HG02840 (cell line): ENCODE measurements around the gene ALDH2.
A peak's percentile ranks its signal among the peaks of the same experiment; 100 is the strongest.
"Not testable (repeated sequence)": the region's sequence is repeated elsewhere in the genome, so short reads cannot be mapped to it uniquely, and the experiment has no call there.

Experiments
- ATAC-seq: cut with Tn5 transposase; IDR thresholded peaks from one replicate; pipeline ENCODE4 v1.9.1; 2021; ENCODE audit warnings: mild to moderate bottlenecking, moderate library complexity, moderate number of reproducible peaks; ENCODE audit not compliant: unreplicated experiment, low FRiP score

ALDH2 gene

DNA sequence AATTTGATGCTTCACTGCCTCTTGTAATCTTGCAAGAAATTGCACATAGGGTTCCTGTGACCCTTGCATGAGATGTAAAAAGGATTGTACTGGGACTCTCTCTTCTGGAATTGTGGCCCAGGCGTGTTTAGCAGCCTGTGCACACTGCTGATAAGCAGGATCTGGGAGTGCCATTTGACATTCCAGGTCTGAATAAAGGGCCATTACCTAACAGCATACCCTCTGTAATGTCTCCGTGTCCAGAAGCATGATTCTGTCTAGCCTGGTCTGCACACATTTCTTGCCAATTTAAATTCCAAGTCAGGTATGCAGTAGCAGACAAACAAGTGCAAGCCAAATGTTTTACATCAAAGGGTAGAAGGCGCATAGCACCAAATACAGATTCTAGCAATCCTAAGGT, 57.2 kb downstream of the ALDH2 start:
- no peak for ATAC-seq

DNA sequence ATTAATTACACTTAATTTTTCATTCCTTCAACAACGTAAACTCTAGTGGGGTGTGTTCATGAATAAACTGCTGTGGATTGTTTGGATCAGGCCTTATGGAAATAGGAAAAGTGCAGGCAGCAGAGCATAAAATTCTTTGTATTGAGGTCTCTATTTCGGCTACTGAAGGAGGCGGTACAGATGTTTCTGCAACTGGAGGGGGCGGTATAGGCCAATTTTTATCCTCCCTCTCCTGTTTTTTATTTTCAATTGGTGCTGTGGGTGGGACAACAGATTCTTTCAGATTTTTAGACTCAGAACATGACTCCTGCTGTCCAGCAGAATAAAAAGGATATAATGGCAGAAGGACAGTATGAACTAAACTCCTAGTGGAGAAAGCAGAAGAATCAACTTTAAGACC, 57.6 kb downstream of the ALDH2 start:
- not testable (repeated sequence) for ATAC-seq

DNA sequence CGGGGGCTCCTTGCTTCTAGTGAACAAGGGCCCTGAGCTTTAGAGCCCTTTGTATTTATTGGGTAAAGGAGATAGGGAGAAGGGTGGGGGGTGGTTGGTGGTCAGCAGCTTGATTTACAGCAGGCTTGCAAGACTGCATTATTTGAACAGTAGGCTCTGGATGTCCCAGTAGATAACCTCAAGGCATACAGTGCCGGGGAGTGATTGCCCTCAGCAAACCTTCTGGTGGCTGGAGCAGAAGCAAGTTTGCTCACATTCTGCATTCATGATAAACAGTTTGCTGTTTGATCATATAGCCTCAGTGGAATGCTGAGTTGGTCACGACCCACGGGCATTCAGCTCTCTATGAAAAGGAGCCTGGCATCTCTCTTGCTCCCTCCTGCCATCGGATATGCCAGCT, 58.8 kb downstream of the ALDH2 start:
- no peak for ATAC-seq

DNA sequence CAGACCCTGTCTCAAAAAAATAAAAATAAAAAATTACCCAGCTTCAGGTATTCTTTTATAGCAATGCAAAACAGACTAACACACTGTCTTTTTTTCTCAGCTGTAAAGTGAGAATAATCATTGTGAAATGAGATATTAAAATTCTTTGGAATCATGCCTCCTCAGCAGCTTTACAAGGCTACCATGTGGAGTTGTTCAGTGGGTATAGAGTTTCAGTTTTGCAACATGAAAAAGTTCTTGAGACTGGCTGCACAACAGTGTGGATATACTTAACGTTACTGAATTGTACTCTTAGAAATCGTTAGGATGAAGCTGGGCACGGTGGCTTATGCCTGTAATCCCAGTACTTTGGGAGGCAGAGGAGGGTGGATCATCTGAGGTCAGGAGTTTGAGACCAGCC, 59.6 kb downstream of the ALDH2 start:
- ATAC-seq = no peak

DNA sequence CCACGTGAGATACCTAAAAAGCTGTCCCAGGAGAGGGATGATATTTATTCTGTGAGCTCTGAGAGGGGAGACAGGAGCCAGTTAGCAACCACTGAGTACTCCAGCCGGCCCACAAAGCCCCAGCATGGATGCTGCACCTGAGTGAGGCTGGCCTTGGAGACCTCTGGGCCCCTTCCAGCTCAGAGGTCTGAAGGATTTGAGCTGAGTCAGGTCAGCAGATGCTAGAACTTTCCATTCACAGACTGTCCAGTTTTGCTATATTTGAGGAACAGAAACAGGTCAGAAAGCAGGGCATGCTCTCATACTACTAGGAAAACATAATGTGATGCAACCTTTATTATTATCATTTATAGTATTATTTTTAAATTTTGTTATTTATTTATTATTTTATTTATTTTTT, 60.3 kb downstream of the ALDH2 start:
- no peak for ATAC-seq

GRCh38 chr12:111827907-111828306, 61.2 kb downstream of the ALDH2 start:
- ATAC-seq = no peak

DNA sequence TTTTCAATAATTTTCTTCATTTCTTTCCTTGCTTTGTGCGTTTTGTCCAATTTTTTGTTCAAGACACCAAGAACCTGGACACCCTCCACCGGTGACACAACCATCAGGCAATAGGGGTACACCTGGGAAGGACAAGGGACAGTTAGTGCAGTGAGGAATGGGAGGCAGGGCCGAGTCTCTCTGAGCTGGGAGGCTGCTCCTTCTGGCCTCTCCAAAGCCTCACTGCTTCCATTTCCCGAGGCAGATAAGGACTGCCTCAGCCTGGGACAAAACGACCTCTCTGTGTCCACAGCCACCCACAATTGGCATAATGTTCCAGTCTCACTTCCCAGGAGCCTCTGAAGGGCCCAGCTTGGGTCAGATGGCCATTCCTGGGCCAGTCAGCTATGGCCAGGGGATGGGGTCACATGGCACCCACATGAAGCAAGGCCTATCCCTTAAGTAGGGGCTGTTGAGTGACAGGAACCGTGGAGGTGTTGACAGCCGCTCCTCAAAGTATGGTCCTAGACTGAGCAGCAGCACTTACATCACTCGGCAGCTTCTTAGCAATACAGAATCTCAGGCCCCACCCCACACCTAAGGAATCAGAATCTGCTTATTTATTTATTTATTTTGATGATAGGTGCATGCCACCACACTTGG, 61.7 kb downstream of the ALDH2 start:
- ATAC-seq = no peak

GRCh38 chr12:111829635-111830034, 62.9 kb downstream of the ALDH2 start:
- not testable (repeated sequence) for ATAC-seq

DNA sequence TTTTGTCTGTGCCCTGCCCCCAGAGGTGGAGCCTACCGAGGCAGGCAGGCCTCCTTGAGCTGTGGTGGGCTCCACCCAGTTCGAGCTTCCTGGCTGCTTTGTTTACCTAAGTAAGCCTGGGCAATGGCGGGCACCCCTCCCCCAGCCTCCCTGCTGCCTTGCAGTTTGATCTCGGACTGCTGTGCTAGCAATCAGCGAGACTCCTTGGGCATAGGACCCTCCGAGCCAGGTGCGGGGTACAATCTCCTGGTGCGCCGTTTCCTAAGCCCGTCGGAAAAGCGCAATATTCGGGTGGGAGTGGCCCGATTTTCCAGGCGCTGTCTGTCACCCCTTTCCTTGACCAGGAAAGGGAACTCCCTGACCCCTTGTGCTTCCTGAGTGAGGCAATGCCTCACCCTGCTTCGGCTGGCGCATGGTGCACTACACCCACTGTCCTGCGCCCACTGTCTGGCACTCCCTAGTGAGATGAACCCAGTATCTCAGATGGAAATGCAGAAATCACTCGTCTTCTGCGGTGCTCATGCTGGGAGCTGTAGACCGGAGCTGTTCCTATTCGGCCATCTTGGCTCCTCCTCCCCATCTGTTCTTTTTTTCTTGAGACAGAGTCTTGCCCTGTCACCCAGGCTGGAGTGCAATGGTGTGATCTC, 68.1 kb downstream of the ALDH2 start:
- ATAC-seq = not testable (repeated sequence)

- ATAC-seq = not testable (repeated sequence)
Observed at GRCh38 chr12:111835531-111836181, 68.9 kb downstream of the ALDH2 start.

DNA sequence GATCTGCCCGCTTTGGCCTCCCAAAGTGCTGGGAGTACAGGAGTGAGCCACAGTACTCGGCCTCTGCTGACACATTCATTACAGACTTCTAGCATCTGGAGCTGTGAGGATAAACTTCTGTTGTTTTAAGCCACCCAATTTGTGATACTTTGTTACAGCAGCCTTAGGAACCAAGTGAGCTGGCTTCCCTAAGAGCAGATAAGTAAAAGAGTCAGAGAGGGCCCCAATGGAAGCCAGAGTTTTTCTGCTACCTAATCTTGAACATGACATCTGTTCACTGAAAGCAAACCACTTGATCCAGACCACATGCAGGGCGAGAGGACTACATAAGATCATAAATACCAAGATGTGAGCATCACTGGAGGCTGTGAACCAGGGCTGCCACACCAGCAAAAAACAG, 71.6 kb downstream of the ALDH2 start:
- no peak for ATAC-seq

DNA sequence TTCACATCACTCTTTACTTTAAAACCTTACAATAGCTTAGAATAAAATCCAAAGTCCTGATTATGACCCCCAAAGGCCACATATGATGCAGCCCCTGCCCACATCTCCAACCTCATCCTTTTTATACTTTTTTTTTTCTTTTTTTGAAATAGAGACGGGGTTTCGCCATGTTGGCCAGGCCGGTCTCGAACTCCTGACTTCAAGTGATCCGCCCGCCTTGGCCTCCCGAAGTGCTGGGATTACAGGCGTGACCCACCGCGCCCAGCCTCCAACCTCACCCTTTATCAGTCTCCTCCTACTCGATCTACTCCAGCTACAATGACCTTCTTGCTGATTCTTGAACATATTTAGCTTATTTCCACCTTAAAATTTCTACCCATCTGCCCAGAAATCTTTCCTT, 74.1 kb downstream of the ALDH2 start:
- no peak for ATAC-seq

DNA sequence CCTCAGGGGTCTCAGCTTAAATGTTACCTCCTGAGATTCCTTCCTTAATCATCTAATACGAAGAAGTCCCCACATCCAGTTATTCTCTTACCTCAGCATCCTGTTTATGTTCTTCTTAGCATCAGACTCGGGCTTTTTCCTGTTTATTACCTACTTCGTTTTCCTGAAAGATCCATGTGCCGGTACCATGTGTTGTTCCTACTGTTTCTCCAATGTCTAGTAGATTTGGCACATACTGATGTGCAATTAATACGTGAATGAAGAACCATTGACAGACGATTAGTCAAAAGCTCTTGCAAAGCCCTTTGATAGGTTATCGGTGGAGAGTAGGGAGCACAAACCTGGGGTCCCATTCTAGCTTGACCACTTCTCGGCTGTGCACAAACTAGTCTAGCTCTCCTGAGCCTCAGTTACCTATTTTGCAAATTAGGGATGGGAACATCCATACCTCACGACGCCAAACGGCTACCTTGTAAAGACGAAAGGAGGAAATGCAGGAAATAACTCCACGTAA, 74.6 kb downstream of the ALDH2 start:
- ATAC-seq = no peak

- ATAC-seq = peak; percentile 83
Observed at GRCh38 chr12:111841750-111842555, 75.2 kb downstream of the ALDH2 start, which contains the start of gene MAPKAPK5. Gene MAPKAPK5, plus strand, starts transcription at chr12:111842228. Its CDS starts 506 bp downstream, at chr12:111842734.

- peak; percentile 29 for ATAC-seq
Observed at GRCh38 chr12:111842556-111843396, 76.0 kb downstream of the ALDH2 start.

DNA sequence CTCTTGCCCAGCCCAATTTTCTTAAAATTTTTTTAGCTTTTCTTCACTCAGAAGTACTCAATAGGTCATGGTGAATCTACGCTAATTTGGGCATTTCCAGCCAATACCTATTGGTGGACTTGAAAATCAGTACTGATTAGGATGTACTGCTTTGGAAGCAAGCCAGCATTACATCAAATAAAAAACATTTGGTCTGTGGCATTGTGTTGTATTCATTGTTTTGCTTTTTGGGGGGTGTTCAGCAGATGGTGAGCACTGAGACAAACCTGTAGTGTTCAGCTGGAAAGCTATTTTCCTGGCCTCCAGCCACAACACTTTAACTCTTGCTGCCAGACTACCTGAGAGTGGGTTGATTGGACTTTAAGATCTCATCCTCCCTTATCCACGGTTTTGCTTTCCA, 79.3 kb downstream of the ALDH2 start:
- ATAC-seq = no peak

DNA sequence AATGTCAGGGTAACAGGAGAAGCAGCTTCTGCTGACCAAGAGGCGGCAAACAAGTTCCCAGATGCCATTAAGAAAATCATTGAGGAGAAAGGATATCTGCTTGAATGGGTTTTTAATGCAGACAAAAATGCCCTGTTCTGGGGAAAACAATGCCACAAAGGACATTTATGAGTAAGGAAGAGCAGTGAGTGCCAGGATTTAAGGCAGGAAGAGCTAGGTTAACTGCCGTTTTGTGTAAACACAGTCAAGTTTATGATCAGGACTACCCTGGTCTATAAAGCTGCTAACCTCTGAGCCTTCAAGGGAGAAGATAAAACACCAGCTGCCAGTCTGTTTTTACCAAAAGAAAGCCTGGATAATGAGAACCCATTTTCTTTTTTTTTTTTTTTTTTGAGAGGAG, 83.8 kb downstream of the ALDH2 start:
- no peak for ATAC-seq

DNA sequence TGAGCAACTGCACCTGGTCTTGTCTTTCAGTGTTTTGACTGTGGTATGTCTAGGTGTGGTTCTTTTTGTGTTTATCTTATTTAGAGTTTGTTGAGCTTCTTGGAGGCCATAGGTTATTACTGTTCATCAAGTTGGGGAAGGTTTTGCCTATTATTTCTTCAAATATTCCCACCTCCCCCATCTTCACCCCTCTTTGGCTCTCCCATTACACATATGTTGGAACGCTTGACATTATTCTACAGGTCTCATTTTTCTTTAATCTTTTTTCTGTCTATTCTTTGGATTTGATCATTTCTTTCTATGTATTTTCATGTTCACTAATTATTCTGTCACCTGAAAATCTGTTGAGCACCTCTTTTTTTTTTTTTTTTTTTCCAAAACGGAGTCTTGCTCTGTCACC, 91.5 kb downstream of the ALDH2 start:
- no peak for ATAC-seq

GRCh38 chr12:111858778-111859177, 92.0 kb downstream of the ALDH2 start:
- no peak for ATAC-seq

DNA sequence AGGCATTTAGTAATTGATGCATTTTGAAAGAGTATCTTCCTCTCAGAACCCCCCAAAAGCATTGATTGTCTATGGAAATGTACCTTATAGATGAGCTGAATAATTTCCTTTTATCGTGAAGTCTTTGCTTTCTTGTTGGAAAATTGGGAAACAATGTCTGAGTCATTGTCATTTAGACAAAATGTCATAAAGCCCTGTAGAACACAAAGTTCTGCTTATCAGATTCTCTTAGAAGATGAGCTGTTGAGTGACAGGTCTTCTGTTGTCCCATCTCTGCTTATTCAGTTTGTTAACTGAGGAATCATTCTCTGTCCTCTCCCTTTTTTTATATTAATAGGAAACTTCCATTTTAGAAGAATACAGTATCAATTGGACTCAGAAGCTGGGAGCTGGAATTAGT, 98.2 kb downstream of the ALDH2 start:
- no peak for ATAC-seq
